GM18861 (cell line): ENCODE measurements around the gene MAPK1.
"Not testable (repeated sequence)": the region's sequence is repeated elsewhere in the genome, so short reads cannot be mapped to it uniquely, and the experiment has no call there.

Experiments used
- ATAC-seq: cut with Tn5 transposase; IDR thresholded peaks from one replicate; pipeline ENCODE4 v1.9.1; 2021; ENCODE audit not compliant: unreplicated experiment

The MAPK1 gene

DNA sequence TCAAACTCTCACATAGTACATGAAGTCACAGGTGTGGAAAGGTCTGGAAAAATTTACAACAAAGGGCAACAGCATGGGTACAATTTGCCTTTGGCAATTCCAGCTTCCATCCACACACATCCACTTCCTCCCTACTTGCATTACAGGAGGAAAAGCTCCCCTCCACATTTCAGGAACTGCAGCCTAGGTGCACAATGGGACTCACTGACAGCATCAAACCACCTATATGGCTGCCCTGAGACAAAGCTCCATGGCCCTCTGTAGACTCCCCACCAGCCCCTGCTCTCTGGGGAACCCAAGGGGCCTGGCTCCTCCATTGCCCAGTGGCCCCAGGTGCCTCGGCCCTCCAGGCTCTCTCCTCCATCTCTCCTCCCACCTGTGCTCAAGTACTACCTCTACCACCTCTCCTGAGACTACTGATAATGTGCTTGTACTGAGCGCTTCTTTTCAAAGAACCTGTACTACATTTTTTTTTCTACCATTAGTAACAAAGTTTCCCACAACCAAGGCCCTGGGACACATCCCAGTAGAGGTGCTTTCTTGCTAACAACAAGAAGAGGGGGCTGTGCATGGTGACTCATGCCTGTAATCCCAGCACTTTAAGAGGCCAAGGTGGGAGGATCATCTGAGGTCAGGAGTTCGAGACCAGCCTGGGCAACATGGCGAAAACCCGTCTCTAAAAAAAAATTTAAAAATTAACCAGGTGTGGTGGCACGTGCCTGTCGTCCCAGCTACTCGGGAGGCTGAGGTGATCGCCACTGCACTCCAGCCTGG lies 136.7 kb downstream of the MAPK1 start:
- ATAC-seq = no peak

GRCh38 chr22:21729184-21729583 lies 138.3 kb downstream of the MAPK1 start:
- not testable (repeated sequence) for ATAC-seq

DNA sequence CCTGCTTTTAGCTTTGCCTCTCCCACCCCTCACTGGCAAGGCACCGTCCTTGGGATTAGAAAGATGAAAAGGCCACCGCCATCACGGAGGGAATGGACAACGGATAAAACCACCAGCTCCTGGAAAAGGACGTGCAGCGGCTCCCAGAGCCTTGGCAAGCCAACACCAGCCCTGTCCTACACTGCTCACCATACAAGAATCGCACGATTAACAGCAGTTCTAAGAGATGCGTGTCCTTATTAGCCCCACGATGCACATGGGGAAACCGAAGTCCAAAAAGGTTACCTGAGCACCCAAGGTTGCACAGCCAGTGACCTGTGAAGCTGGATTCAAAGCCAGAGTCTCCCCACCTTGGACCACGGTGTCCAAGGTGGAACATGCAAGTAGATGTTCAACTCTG lies 139.2 kb downstream of the MAPK1 start:
- ATAC-seq = no peak

DNA sequence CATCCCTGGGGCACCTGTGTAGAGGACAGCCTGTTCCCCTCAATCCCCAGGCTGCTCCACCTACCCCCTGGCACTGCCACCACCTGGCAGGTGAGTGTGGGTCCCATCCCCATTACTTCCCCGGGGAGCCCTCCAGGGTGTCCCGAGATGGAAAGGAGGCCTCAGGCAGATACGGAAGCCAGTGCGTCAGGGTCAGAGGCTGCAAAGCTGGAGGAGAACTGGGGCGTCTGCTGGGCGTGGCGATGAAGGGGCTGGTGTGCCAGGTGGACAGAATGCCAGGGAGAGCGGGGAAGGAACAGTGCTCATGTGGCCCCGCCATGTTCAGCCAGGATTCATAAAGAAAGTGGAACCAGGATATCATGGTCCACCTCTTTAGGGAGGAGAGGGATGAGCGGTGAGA lies 139.7 kb downstream of the MAPK1 start:
- no peak for ATAC-seq

DNA sequence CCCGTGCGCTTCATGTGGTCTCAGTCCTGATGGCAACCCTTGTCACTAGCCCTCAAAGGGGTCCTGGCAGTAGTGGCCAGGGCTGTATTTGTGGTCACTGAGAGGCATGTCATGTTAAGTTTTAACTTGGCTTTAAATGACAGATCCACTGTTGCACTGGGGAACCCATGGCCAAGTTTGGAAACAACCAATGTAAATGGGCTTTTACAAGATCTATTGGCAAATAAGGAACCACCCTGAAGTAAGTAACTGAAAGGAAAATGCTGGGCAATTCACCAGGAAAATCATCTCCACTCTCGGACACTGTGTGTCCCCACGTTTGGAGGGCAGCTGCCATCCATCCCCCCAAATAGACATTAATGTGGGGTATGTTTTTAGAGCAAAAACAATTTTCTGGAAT lies 140.3 kb downstream of the MAPK1 start:
- ATAC-seq = no peak

DNA sequence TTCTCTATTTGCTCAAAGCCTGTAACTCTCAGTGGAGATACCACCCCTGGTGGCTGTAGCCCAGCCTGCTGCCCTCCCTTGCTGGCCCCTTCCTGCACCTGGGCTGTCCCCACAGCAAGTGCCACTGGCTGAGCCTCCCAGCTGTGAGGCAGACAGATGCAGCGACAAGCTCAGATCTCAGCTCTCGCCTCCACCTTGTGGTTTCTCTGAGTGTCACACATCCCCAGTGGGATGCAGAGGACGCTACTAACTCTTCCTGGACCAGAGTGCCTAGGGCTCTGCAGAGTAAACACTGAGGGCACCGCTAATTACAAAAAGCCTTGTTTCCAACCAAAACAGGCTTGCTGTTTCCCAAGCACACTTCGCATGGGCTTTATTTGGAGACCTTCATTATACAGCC lies 140.8 kb downstream of the MAPK1 start:
- ATAC-seq = no peak

DNA sequence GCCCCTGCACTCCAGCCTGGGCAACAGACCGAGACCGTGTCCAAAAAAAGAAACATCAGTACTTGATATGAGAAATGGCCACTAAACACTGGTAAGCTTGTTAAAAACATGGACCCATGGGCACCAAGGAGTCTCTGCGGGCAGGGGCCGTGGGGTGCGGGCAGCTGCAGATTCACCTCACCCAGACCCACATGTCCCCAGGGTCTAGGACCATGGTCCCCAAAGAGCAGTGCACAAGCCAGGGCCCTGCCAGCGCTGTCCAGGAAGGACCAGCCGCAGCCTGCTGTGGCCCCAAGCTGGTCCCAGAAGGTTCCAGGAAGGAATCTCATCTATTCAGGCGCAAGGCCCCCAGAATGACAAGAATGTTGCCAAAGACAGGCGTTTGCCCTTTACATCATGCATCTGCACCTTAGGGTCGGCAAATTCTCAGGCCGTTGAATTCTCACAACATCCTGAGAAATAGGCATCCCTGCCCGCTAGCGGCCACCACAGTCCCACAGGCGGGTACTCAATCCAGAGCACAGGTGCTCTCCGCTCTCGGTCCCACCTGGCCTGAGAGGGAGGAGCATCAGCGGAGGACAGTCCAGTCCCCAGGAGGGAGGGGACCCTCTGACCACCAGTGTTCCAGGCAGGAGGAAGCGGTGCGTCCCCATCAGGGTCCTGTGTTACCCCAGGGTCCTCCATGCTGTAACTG lies 141.3 kb downstream of the MAPK1 start:
- no peak for ATAC-seq

- not testable (repeated sequence) for ATAC-seq
Observed at GRCh38 chr22:21724496-21724895, 142.9 kb downstream of the MAPK1 start.

DNA sequence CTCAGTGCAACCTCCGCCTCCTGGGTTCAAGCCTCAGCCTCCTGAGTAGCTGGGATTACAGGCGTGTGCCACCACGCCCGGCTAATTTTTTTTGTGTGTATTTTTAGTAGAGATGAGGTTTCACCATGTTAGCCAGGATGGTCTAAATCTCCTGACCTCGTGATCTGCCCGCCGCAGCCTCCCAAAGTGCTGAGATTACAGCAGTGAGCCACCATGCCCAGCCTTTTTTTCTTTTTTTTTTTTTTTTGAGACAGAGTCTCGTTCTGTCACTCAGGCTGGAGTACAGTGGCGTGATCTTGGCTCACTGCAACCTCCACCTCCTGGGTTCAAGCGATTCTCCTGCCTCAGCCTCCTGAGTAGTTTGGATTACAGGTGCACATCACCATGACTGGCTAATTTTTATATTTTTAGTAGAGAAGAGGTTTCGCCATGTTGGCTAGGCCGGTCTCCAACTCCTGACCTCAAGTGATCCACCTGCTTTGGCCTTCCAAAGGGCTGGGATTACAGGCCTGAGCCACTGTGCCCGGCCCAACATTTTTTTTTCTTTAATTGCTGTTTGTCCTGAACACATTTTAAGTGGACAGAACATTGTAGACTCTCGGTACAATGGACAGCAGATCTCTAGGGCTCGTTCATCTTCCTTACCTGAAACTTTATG lies 146.1 kb downstream of the MAPK1 start:
- ATAC-seq = not testable (repeated sequence)

DNA sequence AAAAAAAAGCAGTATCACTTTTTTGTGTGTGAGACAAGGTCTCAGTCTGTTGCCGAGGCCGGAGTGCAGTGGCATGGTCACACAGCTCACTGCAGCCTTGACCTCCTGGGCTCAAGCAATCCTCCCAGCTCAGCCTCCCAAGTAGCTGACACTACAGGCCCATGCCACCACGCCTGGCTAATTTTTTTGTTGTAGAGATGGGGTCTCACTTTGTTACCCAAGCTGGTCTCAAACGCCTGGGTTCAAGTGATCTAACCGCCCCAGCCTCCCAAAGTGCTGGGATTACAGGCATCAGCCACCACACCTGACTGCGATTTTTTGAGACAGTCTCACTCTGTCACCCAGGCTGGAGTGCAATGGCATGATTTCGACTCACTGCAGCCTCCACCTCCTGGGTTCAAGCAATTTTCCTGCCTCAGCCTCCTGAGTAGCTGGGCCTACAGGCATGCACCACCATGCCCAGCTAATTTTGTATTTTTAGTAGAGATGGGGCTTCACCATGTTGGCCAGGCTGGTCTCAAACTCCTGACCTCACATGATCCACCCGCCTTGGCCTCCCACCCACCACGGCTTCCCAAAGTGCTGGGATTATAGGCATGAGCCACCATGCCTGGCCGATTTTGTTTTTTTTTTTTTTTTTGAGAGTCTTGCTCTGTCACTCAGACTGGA lies 147.1 kb downstream of the MAPK1 start:
- not testable (repeated sequence) for ATAC-seq

DNA sequence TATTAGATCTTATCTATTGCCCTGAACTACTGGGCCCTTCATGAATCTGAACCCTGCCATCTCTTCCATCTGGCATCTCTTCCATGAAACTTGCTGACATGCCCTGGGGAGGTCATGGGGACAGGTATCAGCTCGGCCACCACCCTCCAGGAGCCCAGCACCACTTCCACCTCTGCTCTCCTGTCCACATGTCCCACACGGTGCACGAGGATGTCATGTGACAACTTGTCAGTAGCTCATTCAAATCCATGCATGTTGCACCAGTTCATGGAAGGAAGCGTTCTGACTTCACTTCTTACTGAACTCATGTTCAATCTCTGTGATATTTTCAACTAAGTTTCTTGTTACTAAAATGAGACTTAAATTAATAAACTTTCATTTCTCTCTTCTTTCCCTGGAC lies 148.4 kb downstream of the MAPK1 start:
- no peak for ATAC-seq

DNA sequence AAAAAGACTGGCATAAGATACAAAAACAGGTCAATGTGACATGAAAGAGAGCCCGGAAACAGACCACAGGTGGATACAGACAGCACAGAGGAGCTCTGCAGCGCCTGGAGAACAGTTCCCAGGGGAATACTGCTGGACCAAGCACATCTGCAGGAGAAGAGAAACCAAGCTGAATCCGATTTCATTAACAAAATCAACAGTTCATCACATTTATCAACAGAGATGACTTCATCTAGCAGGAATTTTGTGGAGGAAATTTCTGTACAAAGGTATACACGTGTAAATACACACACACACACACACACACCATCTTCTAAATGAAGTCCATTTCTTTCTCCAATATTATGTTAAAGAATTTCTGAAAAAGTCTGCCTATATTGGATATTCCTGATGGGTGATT lies 148.9 kb downstream of the MAPK1 start:
- ATAC-seq = no peak

DNA sequence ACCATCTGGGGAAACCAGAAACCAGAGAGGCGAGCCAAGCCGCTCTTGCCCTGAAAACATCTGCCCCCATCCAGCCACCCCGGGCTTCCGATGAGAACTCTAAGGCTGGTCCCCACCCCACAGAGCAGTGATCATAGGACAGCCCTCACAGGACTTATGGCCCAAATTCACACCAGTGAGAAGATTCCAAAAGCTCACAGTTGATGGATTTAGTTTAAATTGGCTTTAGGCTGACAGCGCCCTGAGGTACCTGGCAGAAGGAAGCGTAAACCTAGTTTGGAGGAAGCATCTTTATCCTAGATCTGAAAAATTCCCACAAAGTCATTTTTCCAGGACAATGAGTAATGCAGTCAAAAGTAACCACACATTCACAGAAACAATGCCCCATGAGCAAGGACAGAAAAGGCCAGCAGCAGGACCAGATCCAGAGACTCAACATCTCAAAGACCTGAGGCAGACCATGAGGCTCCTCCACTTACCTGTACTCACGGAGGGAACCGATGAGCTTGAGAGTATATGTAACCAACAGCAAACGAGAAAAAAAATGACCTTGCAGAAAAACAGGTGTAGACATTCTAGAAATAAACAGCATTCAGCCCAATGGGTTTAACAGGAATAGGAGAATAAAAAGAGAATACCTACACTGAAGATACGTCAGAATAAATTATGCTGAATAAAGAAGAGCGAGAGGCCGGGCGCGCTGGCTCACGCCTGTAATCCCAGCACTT lies 150.9 kb downstream of the MAPK1 start:
- not testable (repeated sequence) for ATAC-seq

- ATAC-seq = no peak
Observed at GRCh38 chr22:21714786-21715185, 152.7 kb downstream of the MAPK1 start.

DNA sequence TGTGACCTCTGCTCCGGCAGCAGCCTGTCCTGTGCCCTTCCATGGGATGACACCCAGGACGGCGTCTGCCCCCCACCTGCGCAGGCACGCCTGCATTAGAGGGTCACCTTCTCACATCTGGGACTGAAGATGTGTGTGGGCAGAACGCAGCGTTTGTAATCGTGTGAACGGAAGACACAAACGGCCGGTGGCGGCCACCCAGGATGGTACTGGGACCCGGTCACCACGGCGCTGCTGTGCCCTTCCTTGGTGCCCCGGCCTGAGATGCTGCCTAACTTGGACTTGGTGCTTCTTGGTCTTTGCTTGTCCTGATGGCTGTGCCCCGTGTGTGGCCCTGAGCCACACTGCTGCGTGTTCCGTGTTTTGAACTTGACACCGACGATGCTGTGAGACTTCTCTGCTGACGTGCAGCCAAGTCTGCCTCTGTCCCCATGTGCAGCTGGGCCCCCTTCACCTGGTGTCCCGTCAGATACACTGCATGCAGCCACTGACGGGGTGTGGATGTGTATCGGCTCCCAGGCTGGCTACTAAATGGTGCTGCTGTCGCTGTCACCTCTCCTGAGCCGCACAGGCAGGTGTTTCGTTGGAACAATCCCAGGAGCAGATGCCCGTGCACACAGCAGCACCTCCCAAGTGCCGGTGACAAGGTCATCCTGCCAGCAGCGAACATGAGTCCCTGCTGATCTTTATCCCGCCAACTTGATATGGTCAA lies 153.2 kb downstream of the MAPK1 start:
- no peak for ATAC-seq

DNA sequence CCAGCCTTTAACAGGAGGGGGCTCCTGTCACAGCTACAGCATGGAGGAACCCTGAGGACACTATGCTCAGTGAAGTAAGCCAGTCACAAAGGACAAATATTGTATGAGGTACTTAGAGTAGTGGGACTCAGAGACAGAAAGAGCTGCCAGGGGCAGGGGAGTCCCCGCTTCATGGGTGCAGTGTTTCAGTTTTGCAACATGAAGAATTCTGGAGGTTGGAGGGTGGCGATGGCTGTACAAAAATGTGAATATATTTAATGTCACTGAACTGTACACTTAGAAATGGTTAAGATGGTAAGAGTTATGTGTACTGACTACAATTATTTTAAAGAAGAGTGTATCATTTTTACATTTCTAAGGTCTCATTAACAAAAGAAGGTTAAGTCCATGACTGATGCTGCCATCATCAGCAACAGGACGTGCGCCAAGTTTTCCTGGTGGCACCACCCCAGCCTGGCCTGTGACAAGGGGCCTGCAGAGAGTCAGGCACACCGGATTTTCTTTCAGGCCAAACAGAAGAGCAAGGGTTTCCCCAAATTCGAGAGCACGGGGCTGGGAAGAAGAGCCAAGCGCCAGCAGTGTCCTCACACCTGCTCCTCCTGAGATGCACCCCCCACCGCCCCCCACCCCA lies 153.9 kb downstream of the MAPK1 start:
- ATAC-seq = no peak

DNA sequence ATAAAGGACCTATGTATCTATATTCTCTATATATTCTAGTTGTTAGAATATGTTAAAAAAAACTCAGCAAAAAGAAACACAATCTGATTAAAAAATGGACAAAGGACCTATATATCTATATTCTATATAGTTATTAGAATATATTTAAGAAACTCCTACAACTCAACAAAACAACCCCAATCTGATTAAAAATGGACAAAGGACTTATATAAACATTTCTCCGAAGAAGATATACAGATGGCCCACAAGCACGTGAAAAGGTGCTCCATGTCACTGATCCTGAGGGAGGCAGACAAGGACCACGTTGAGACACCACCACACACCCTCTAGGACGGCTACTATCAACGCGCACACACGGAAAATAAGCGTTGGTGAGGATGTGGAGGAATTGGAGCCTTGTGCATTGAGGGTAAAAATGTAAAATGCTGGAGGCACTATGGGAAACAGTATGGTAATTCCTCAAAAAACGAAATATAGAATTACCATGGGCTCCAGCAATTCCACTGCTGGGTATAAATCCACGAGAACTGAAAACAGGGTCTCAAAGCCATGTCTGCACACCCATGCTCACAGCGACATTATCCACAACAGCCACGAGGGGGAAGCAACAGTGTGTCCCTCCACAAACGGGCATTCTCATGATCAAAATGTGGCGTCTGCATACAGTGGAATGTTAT lies 154.6 kb downstream of the MAPK1 start:
- ATAC-seq = no peak

DNA sequence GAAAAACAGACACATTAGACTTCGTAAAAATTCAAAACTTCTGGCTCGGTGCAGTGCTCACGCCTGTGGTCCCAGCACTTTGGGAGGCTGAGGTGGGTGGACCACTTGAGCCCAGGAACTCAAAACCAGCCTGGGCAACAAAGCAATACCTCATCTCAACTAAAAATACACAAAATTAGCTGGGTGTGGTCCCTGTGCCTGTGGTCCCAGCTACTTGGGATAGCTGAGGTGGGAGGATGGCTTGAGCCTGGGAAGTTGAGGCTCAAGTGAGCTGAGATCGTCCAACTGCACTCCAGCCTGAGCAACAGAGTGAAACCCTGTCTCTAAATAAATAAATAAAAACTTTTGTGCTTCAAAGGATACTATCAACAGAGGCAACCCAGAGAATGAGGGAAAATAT lies 155.6 kb downstream of the MAPK1 start:
- no peak for ATAC-seq

GRCh38 chr22:21710156-21710555 lies 157.3 kb downstream of the MAPK1 start:
- no peak for ATAC-seq
